Transverse colon (tissue), 4 donors: ENCODE measurements around the gene WWOX.

Experiments used
- EP300 ChIP-seq: sonication (generic); formaldehyde crosslinking; IDR thresholded peaks from one replicate; pipeline ENCODE4 v1.6.1; 2017; ENCODE audit warnings: antibody characterized with exemption, low read depth
- POLR2A ChIP-seq: fragments of 450-650 bp; IDR thresholded peaks from one replicate; pipeline ENCODE4 v1.6.1; 2016; ENCODE audit warnings: antibody characterized with exemption, mild to moderate bottlenecking, moderate library complexity
- POLR2AphosphoS5 ChIP-seq, 3 donors: sonication (generic); formaldehyde crosslinking; IDR thresholded peaks; one replicate each; pipeline ENCODE4 v1.6.1; 2016; ENCODE audit warnings: antibody characterized with exemption in 3 of 3
- TF ChIP-seq, protein P1 (sequence below), 5 experiments: fragments of 200-600 bp in 3 of 5; fragments of 450-650 bp in 2 of 5; sonication (generic) in 3 of 5; IDR thresholded peaks; 1 replicate in 2 of 5; 2 replicates in 3 of 5; pipeline ENCODE4 v1.5.1; 2016 to 2017; ENCODE audit warnings: antibody characterized with exemption in 5 of 5, inconsistent platforms in 3 of 5, mild to moderate bottlenecking in 2 of 5, moderate library complexity in 1 of 5

DNA sequence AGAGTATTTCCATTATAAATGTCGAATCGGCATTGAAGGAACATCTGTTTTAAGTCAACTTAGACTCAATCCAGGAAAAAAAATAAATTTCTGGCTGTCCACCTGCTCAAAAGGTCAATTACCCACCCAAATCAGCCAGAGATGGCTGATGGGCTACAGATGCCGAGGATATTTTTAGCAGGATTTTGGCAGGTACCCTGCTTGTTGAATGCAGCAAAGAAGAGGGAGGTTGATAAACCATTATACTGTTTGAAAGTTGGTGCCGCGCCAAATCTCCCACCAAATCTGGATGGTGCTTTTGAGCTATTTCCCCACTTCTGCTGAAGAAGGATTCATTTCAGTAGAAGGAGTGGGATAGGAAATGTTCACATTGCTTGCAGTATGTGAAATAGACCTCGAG lies 963.4 kb downstream of the WWOX start:
- no peak for TF ChIP-seq EP300
- no peak for TF ChIP-seq POLR2A
- TF ChIP-seq, protein P1, sequence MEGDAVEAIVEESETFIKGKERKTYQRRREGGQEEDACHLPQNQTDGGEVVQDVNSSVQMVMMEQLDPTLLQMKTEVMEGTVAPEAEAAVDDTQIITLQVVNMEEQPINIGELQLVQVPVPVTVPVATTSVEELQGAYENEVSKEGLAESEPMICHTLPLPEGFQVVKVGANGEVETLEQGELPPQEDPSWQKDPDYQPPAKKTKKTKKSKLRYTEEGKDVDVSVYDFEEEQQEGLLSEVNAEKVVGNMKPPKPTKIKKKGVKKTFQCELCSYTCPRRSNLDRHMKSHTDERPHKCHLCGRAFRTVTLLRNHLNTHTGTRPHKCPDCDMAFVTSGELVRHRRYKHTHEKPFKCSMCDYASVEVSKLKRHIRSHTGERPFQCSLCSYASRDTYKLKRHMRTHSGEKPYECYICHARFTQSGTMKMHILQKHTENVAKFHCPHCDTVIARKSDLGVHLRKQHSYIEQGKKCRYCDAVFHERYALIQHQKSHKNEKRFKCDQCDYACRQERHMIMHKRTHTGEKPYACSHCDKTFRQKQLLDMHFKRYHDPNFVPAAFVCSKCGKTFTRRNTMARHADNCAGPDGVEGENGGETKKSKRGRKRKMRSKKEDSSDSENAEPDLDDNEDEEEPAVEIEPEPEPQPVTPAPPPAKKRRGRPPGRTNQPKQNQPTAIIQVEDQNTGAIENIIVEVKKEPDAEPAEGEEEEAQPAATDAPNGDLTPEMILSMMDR (IDR thresholded peaks at IDR 0.05): no peak
- TF ChIP-seq POLR2AphosphoS5 (IDR thresholded peaks at IDR 0.05): no peak
